Activated effector memory CD4-positive, alpha-beta T cell treated with anti-CD3 and anti-CD28 coated beads, Interleukin-2, amount 50 U/mL, for 16 hours (primary cell): ENCODE data around the gene SLC25A45.
A peak's percentile ranks its signal among the peaks of the same experiment; 100 is the strongest.

ENCODE experiments used
- DNase-seq: peaks from one replicate; pipeline ENCODE4 v3.0.0-alpha.2; 2020

The SLC25A45 gene

DNA sequence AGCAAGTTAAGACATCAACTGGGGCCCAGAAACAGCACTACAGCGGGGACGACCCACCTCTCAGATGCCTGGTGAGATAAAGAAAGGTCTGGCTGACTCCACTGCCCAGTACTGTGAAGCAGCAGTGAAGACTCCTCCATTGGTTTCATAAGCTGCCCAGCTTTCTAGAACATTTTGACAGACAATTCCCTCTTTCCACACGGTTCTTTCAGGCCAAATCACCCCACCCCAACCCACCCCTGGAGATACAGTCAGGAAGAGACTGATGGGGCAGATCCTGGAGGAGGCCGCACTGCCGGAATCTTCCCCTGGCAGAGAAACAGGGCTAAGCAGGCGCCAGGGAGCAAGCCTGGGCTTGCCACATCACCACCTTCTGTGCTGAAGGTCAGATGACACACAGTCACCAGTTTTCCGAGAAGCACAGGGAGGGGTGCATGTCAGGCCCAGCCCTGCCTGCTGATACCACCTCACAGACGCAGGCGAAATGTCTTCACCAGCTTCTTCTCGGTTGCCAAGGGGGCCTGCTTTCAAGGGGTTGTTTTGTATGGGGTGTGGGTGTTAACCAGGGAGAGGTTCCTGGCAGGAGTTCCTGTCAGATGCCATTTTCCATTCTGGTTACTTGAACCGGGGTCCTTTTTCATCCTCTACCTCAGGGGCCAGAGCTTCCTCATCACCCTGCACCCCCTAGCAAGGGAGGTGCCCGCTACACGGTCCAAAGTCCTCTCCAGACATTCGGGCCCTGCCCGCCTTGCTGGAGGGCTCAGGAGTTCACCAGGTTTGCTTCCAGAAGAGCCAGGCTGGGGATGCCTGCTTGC, 38.7 kb upstream of the SLC25A45 start:
- DNase-seq = peak; percentile 95

DNA sequence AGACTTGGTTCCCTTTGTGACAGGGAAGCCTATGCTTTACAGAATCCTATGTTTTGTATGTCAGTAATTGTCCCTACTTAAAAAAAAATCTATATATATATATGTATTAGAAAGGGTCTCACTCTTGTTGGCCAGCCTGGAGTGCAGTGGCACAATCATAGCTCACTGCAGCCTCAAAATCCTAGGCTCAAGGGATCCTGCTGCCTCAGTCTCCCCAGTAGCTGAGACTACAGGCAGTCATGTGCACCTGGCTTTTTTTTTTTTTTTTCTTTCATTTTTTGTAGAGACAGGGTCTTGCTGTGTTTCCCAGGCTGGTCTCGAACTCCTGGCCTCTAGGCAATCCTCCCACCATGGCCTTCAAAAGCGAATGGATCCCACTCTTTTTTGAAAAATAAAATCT, 38.1 kb upstream of the SLC25A45 start:
- peak; percentile 62 for DNase-seq

DNA sequence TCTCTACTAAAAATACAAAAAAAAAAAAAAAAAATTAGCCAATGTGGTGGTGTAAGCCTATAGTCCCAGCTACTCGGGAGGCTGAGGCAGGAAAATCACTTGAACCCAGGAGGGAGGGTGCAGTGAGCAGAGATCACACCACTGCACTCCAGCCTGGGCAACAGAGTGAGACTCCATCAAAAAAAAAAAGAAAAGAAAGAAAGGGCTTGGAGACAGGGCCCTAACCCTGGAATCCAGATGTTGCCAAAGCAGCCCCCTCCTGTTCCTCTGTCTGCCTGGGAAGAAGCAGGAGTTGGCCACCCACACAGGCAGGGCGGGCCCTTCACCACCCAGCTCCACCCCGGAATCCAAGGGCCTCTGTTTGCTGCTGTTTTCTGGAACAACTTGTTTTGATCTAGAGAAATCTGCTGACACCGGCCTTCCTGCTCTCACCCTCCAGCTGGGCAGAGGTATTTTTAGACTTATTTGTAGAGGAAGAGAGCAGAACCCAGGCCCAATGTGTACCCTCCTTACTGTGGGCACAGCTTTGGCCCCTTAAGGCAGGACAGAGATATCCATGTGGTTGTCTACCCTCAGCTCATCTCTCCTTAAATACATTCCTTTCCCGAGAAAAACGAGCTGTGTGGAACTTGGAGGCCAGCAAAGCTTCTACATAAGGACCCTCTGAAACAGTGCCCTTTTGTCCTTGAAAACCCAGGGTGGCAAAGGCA, 37.5 kb upstream of the SLC25A45 start:
- peak; percentile 89 for DNase-seq

DNA sequence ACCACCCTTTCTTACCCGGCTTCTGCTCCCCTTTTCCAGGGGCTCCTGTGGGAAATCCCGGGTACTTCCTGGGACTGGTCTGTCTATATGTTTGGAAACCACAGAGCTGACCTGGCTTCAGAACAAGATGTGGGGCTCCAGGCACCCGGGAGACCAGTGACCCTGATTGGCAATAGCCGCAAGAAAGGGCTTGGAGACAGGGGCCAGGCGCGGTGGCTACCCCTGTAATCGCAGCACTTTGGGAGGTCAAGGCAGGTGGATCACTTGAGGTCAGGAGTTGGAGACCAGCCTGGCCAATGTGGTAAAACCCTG, 37.0 kb upstream of the SLC25A45 start:
- peak; percentile 75 for DNase-seq

DNA sequence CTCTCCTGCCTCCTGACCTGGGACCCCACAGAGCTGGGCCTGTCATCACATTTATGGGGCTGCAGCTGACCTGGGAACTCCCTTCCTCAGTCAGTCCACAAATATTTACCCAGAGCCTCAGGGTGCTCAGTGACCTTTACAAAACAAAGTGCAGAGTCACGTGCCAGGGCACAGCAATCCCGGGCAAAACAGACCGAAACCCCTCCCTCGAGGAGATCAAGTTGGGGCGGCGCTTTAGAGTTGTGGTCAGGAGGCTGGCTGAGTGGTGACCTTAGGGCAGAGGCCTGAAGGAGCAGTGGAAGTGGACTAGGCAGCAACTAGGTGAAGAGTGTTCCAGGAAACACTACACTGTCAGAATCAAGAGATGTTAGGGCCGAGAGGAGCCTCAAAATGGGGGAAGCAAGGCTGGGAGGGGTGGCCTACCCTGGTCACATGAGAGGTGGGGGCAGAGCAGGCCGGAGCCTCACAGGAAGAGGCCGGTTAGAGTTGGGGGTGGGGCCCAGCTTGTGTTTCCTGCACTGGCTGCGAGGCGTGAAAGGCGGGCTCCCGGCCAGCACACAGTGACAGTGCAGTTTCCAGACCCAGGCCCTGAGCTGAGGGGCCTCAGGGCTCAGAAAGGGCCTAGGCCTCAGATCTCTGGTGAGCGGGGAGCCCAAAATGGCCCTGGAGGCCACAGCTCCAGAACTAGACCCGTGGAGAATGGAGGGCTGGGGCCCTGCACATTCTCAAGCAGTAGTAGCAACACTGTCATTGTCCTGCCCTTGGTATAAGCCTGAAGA, 36.4 kb upstream of the SLC25A45 start:
- peak; percentile 94 for DNase-seq

DNA sequence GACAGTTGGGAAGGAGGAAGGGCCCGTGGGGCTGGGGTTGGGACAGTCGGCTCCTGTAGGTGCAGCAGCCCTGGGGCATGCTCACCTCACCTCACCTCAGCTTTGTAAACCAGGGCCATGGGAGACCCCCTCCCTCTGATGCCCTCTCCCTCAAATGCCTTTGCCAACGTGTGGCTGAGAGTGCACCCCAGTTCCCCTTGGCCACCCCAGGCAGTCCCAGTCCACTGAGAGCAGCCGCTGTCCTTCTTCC, 35.9 kb upstream of the SLC25A45 start:
- DNase-seq = no peak

DNA sequence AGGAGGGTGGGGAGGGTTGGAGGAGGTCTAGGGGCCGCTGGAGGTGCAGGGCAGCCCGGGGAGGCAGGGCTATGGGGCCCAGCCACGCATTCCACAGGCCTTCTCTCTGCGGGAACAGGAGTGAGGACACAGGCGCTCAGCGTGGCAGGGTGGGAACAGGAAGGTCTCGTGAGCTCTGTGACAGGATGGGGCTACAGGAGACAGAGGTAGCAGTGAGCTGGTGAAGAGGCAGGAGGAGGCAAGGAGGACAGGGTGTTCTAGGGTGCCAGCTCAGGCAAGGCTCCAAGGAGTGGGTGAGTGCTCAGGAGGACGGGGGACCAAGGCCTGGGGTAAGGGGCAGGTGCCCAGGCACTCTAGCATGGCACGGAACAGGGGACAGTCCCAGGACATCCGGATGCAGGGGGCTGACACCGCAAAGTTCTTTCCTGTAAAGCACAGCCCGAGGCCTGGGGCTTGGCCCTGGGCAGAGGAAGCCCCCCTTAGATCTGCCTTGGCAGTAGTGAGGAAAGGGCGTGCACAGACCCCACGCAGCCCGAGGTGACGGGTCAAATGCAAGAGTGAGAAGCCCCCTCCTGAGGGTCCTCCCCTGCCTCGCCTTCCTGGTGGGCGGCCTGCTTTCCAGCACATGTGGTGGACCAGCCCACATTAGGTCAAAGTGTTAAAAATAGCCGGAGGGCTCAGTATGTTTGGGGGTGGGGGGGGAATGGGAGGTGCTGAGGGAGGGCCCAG, 35.4 kb upstream of the SLC25A45 start:
- DNase-seq = peak; percentile 77

DNA sequence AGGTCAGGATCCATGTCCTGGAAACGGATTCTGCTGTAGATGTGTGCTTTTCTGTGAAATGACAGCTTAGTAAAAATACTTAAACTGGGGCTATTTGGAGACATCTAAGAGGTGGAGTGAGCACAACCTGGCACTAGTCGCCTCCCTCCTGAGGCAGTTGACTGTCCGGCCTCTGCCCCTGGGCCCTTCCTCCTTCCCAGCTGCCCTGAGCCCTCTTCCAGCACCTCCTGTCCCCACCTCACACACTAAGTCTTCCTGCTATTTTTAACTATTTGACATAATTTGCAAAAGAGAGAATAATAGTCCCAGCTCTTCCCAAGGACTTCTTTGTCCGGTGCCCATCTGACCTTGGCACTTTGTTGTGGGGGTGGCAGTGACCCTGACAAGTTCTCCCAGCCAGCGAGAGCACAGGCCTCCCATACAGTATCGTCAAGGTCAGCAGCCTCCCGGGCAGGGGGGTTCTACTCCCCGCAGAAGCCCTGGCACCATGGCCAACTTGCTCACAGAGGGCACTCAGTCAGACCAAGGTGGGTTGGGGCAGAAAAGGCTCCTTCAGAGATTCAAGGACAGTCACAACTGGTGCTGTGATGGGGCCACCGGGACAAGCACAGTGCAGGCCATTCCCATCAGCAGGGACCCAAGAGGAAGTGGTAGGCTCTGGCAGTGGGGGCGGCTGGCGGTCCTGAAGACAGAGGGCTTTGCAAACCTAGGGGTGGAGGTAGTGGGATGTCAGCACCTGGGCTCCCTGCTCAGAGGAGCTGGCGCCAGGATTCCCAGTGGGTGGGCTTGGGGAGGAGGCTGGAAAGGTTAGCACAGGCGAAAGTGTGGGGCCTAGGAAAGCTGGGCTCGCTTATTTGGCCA, 34.6 kb upstream of the SLC25A45 start:
- DNase-seq = peak; percentile 74

DNA sequence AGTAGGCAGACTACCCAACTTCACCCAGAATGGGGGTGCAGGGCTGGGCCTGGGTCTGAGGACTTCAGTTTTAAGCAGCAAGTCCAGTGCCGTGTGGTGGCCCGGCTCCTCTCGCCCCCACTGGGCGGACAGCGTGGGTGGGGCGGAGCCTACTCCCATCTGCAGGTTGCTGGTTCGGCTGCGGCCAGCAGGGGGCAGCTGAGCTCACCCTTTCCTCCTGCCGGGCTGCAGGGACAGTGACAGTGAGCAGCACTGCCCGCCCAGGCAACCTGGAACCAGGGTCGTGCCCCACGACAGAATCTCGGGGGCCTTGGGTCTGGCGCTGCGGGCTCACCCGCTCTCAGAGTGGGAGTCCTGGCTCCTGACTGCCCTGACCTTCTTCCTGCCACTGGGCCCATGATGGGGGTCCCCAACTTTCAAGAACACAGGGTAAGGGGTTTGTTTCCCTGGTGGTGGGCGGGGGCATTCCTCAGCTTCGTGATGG, 33.9 kb upstream of the SLC25A45 start:
- DNase-seq = peak; percentile 97

DNA sequence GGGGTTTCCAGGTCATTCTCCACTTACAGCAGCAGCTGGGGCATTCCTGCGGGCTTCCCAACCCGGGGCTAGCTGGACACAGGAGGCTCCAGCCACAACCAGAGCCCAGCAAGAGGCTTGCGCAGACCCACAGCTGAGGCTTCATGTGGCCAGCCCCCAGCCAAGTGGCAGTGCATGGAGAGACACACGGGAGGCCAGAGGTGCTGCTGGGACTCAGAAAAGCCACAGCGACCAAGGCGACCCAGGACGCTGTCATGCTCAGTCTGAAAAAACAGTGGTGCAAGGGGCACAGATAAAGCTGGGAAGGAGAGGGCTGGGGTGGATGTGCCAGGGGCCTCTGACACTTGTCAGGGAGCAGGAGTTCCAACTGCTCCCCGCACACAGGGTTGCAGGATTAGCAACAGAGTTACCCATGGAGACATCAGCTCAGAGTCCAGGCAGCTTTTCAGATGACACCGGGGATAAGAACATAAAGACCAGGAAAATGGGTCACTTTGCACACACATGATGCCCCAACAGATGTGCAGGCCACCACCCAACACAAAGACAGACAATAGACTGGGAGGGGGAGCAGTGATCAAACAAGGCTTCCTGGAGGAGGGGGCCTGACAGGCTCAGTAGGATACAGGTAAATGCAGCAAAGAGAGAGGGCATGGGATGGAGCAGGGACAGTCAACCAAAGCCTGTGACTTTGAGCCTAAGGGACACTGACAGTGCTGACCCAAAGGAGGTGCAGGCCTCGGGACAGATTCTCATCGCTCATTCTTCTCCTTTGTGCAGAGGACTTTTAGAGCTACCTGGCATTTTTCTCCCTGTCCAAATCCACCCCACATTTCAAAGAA, 33.3 kb upstream of the SLC25A45 start:
- DNase-seq = peak; percentile 62

DNA sequence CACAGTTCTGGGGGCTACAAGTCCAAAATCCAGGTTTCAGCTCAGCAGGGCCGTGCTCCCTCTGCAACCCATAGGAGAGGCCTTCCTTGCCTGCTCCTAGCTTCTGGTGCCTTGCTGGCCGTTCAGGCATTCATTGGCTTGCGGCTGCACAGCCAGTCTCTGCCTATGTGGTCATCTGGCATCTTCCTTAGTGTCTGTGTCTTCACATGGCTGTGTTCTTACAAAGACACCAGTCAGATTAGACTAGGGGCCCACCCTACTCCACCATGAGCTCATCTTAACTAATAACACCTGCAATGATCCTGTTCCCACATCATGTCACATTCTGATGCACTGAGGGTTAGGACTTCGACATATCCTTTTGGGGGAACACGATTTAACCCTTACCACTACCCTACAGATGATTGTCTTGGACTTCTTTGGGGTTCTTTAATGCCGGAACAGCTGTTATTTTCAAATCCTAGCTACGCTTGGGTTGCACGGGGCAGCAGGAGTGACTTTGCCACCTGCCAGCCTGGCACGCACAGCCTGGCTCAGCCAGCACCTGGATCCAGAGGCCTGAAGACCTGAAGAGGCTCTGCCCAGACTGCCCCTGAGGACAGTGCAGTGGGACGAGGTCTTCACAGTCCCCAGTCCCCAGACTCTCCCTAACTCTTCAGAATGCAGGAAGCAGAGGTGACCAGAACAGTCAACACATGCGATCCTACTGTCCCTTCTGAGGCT, 32.5 kb upstream of the SLC25A45 start:
- DNase-seq = peak; percentile 45

DNA sequence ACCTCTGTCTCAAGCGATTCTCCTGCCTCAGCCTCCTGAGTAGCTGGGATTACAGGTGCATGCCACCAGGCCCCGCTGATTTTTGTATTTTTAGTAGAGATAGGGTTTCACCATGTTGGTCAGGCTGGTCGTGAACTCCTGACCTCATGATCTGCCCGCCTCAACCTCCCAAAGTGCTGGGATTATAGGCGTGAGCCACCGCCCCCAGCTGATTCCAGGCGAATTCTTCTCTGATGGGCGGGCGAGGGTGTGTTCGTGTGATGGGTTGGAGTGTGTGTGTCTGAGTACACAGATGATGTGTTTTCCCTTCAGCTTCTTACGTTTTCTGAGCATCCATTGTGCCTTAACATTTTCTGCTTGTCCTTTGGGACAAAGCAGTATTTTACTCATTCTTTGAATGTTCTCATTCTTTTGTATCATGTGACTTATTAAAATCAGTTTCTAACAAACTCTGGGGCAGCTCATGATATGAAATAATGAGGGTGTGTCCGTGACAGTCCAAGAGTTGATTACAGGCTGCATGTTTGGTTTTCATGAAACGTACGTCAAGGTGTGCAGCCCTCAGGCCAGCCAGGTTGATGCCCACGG, 30.7 kb upstream of the SLC25A45 start:
- DNase-seq = peak; percentile 44

DNA sequence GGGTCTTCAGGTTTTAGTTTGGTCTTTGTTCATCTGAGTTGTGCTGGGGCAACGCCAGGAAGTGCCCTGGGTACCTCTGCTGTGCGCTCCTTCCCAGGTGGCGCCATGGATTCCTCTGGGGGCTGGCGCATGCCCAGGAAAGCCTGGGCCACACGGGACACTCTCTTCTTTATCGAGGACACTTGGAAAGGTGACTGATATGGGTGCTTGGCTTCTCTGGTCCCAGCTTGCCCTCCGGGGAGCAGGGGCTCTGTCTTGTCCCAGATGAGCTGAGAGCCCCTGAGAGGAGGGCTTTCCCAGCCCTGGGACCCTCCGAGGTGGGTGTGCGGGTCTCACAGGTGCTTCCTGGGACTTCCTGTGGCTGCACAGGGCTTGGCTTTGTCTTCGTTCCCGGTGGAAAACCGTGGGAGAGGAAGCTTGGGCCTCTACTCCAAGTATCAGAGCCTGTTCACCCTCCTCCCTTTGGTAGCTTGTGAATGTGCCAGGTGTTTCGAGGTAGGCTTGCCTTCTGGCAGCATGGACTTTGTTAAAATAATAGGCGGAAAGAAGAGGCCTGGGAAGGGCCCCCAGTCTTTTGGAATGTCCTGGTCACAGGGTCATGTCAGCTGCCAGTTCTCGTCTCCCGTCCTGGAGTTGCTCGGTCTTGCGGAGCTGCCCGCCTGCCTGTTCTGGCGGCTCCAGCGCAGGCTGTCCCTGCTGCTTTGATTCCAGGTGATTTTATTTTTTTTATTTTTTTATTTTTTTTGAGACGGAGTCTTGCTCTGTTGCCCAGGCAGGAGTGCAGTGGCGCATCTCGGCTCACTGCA, 30.0 kb upstream of the SLC25A45 start:
- peak; percentile 49 for DNase-seq

DNA sequence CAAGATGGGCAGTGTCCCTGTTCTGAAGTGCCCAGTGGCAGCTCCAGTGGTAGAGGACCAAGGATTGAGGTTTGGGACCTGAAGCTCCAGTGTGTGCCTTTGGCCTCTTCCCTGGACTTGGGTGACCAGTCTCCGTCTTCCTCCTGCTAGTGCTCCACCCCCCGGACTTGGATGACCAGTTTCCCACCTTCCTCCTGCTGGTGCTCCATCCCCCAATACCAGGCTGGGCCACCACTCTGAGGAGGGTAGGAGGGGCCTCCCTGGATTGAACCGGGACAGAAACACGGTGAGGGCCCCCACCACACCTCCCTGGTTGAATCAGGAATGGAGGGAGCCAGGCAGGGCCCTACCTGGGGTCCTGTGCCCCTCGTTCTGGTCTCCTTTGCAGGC, 29.2 kb upstream of the SLC25A45 start:
- peak; percentile 55 for DNase-seq

DNA sequence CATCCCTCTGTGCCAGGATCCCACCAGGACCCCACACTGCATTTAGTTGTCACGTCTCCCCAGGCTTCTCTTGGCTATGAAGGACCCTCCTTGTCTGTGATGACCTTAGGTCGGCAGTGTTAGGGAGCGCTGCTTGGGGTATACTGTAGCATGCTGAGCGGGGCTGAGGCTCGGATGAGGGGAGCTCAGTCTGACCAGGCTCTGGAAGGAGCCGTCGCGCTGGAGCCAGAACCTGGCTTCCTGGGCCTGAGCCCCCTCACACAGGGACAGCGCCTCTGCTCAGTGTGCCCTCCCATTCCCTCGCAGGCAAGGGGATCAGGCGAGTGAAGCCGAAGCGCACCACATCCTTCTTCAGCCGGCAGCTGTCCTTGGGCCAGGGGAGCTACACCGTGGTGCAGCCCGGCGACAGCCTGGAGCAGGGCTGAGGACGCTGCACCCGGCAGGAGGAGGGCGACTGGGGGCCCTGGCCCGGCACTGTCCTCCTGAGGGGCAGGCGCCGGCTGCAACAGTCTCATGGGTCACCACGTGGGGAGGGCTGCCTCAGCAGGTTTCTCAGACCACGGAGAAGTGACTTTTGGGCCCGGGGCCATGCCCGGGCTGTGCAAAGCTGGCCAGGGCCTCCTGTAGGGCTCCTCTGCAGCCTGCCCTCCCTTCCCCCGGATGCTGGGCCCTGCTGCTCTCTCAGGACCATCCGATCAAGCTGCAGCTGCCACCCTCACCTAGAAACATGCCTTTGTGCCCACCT, 28.7 kb upstream of the SLC25A45 start:
- peak; percentile 59 for DNase-seq

DNA sequence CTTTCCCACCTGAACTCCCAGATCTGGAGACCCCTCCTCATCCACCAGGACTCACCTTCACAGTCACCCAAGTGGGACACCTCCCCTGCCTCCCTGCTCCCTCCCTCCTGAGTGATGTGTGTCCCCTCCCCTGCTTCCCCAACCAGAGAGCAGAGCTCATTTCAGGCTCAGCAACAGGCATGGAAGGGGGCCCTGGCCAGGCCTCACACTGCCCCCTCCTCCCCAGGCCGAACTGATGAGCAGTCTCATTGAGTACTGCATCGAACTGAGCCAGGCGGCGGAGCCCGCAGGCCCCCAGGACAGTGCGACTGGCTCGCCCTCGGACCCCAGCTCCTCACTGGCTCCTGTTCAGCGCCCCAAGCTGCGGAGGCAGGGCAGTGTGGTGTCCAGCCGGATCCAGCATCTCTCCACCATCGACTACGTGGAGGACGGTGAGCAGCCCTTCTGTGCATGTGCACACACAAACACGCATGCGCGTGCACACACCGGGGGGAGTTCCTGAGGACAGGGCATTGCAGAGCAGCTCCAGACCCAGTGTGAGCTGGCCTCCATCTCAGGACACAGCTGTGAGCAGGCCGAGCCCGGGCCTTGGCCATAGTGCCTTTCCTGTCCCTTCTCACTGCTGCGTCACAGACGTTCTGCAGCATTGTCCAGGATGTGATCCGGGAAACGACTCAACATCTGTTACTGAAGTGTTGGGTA, 22.3 kb upstream of the SLC25A45 start:
- no peak for DNase-seq

DNA sequence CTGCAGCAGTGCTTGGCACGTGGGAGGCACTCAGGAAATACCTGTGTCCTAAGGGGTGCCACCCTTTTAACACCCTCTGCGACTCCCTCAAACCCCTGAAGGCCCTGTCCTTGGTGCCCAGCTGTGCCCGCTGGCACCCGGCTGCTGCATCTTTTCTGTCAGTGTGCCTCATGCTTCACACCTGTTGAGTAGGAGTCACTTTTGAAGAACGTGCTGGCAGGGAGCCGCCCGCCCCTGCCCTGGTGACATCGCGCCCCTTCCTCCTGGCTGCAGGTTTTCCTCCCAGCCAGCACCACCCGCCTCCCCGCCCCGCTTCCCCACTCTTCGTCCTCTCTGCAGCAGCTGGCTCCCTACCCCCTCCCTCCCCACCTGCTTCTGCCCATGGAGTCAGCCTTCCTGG, 21.8 kb upstream of the SLC25A45 start:
- no peak for DNase-seq

DNA sequence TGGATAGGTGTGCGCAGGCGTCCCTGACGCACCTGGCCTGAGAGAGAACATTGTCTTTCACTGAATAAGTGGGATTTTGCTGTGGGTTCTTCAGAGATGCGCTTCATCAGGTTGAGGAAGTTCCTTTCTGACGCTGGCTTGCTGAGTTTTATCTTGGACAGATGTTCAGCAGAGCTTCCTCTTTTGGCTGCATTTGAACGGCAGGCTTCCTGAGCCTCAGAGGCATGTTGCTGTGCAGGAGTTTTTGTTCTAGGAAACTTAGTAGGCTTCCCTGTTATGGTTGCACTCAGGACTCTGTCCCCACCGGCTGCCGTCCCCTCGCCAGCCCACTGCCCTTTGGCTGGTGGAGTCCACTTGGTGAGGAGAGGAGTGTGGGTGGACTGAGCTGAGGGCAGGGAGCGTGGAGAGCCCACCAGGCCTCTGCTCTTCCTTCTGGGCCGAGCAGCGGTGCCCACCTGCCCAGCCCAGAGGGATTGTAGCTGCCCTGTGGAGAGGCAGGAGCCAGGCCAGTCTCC, 21.2 kb upstream of the SLC25A45 start:
- no peak for DNase-seq
